GM19455 (cell line): Measurements from ENCODE around the gene CXCL1.

Experiments
- ATAC-seq: cut with Tn5 transposase; IDR thresholded peaks from one replicate; pipeline ENCODE4 v1.9.1; 2021; ENCODE audit not compliant: unreplicated experiment

Gene CXCL1

DNA sequence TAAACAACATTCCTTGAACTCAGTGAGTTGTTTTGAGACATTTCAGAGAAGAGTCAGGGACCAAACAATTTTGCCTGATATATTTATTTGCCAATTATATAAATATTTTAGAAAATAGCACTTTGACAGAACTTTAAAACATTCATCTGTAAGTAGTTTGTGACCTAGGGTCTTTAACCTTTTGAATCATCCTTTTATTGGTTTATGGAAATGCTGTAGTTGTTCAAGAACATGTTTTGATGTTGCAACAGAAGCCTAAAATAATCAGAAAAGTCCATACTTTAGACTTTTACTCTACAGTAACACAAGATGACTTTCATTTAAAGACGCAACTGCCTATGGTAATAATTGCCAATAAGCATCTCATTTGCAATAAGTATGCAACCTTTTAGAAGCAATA, 43.0 kb downstream of the CXCL1 start:
- ATAC-seq, result no peak

DNA sequence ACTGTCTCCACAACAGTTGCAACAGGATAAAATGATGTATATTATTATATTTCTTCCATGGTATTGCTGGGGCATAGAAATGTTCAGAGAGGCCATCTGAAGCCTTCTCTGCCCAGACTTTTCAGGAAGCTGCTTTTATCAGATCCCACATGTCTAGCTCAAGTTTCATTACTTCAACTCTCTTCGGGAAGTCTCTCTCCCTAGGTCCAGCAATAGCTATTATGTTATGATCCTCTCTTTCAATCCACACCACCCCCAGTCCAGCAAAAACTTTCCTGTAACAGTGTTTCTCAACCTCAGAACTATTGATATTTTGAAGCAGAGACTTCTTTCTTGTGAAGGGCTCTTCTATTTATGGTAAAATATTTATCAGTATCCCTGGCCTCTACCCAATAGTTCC, 44.9 kb downstream of the CXCL1 start:
- no peak for ATAC-seq

DNA sequence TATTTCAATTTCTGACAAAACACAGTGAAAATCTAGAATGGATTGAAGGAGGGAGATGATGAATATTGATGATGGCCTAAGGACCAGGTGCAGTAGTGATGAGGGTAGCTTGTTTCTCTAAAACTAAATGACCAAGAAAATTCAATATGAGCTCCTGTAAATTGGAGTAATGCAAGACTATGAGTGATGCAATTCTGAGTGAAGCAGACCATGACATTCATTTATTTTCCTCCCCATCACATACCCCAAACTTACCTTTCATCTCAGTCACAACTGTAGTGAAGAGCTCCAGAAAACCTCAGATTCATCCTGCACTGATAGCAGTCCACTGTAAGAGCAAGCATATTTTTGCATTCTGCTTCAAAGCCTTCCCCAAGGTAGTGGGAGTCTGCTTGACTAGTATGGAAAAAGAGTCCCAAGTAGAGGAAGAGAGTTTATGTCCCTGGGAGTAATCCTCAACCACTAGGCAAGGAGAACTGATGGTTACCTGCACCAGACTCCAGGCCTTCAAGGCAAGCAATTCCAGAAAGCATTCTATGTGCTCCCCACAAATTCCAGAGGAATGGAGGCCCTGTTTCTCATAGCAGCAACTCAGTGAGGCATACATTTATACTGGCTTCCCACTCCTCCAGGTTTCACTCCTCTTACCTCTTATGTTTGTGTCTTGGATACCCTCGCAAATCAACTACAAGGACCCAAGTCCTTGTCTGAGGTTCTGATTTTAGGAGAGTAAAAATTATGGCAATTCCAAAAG, 47.2 kb downstream of the CXCL1 start:
- ATAC-seq, result no peak

- ATAC-seq, result no peak
Observed at GRCh38 chr4:73917081-73917501, 47.9 kb downstream of the CXCL1 start.

- no peak for ATAC-seq
Observed at GRCh38 chr4:73918058-73918457, 48.9 kb downstream of the CXCL1 start.

DNA sequence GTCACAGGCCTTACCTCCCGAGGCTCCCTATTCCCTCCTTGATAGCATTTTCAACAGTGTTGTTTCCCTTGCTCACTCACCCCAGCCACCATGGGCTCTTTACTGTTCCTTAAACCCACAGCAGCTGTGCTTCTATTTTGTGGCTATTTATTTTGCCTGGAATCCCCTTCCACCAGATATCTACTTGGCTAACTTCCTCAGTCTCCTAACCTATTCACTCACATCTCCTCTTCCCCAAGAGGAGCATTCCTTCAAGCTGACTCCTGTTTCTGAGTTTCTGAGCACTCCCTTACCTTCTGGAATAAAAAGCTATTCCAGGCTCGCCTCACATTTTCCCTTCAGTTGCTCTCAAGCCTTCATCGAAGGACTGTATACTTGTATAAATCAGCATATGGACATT, 50.5 kb downstream of the CXCL1 start:
- no peak for ATAC-seq
